ENCODE measurements around the gene RETN. TPM values are rescaled to one million over a fixed set of nuclear protein-coding genes. Genes with fewer than 3 reads are reported as not detected.

RETN gene
- total and polyA plus RNA-seq, 2 experiments from 2014 or later, result not detected

- no peak for TF ChIP-seq CTCF (IDR thresholded peaks at IDR 0.05; ENCODE audit: low read depth, low read length)
- no peaks in the 10 kb centered on the region for H3K4me1 ChIP-seq (ENCODE audit: low read depth)
- peak overlapping the region; percentile 70 for H3K4me3 ChIP-seq
Measured at GRCh38 chr19:7679771-7680605, 11.1 kb downstream of the RETN start.

GRCh38 chr19:7680606-7681339 lies 11.9 kb downstream of the RETN start, which contains the start of gene TRAPPC5:
Gene TRAPPC5 (plus strand): TSS chr19:7680833. CDS start chr19:7682254, 1,421 bp downstream.
- peaks cover 14% of the 10 kb centered on the region for H3K27me3 ChIP-seq
- peaks cover 6% of the 10 kb centered on the region for H3K36me3 ChIP-seq
- no peaks in the 10 kb centered on the region for H3K4me1 ChIP-seq (ENCODE audit: low read depth)
- H3K4me3 ChIP-seq, result peak within 1 kb of the TSS; percentile 70
- TF ChIP-seq CTCF (IDR thresholded peaks at IDR 0.05; ENCODE audit: low read depth, low read length), result peak; percentile 70
- no peaks in the 10 kb centered on the region for H3K9me3 ChIP-seq (ENCODE audit: low read depth)
- peak; percentile 85 to 94 for DNase-seq (ENCODE audit: low read depth in 1 of 2, low spot score in 1 of 2)
- H3K27ac ChIP-seq, result peak within 1 kb of the TSS; percentile 9

More at GRCh38 chr19:7679771-7680605, 11.1 kb downstream of the RETN start:
- no peak for DNase-seq (ENCODE audit: low read depth in 1 of 2, low spot score in 1 of 2)
- H3K36me3 ChIP-seq, result peaks cover 6% of the 10 kb centered on the region
- H3K27me3 ChIP-seq, result peaks cover 14% of the 10 kb centered on the region
- H3K9me3 ChIP-seq (ENCODE audit: low read depth), result no peaks in the 10 kb centered on the region
- no peak overlapping the region for H3K27ac ChIP-seq

GRCh38 chr19:7681340-7682174 lies 12.7 kb downstream of the RETN start:
- TF ChIP-seq CTCF (IDR thresholded peaks at IDR 0.05; ENCODE audit: low read depth, low read length), result peak; percentile 77
- no peak overlapping the region for H3K27ac ChIP-seq

GRCh38 chr19:7682175-7682855 lies 13.5 kb downstream of the RETN start:
- Histone ChIP-seq H3K4me3 (no peak overlapping the region), H3K27ac (no peak overlapping the region), H3K36me3 (peaks cover 6% of the 10 kb centered on the region)

More at GRCh38 chr19:7681340-7682174, 12.7 kb downstream of the RETN start:
- peaks cover 9% of the 10 kb centered on the region for H3K27me3 ChIP-seq
- H3K9me3 ChIP-seq (ENCODE audit: low read depth), result no peaks in the 10 kb centered on the region
- H3K36me3 ChIP-seq, result peaks cover 6% of the 10 kb centered on the region
- H3K4me3 ChIP-seq, result peak overlapping the region; percentile 70
- peak; percentile 75 to 84 for DNase-seq (ENCODE audit: low read depth in 1 of 2, low spot score in 1 of 2)
- no peaks in the 10 kb centered on the region for H3K4me1 ChIP-seq (ENCODE audit: low read depth)

More at GRCh38 chr19:7682175-7682855, 13.5 kb downstream of the RETN start:
- Histone ChIP-seq H3K4me1 (ENCODE audit: low read depth) (no peaks in the 10 kb centered on the region), H3K9me3 (ENCODE audit: low read depth) (no peaks in the 10 kb centered on the region), H3K27me3 (peaks cover 2% of the 10 kb centered on the region)
- DNase-seq (ENCODE audit: low read depth in 1 of 2, low spot score in 1 of 2), result no peak
- TF ChIP-seq CTCF (IDR thresholded peaks at IDR 0.05; ENCODE audit: low read depth, low read length), result no peak

Measured in cardiac muscle cell (in vitro differentiated cells and primary cell).